ENCODE measurements around the gene P2RY4.
"Not testable (repeated sequence)": the region's sequence is repeated elsewhere in the genome, so short reads cannot be mapped to it uniquely, and the experiment has no call there.

P2RY4 gene

DNA sequence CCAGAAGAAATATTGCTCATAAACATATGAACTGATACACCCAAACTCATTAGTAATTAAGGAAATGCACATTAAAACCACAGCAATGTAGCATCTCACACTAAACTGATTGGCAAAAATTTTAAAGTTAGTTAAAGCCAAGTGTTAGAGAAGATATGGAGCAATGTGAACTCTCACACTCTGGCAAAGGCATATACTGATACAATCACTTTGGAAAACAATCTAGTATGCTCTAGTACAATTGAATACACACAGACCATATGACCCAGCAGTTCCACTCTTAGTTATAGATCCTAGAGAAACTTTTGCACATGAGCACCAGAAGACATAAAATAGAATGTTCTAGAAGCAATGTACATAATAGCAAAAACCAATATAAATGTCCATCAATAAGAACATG lies 34.0 kb downstream of the P2RY4 start:
- H3K27me3 ChIP-seq (ENCODE audit: control insufficient read depth, insufficient read depth, low read length), result no peaks in the 10 kb centered on the region
- H3K9ac ChIP-seq, result no peak overlapping the region
- TF ChIP-seq, protein P1, sequence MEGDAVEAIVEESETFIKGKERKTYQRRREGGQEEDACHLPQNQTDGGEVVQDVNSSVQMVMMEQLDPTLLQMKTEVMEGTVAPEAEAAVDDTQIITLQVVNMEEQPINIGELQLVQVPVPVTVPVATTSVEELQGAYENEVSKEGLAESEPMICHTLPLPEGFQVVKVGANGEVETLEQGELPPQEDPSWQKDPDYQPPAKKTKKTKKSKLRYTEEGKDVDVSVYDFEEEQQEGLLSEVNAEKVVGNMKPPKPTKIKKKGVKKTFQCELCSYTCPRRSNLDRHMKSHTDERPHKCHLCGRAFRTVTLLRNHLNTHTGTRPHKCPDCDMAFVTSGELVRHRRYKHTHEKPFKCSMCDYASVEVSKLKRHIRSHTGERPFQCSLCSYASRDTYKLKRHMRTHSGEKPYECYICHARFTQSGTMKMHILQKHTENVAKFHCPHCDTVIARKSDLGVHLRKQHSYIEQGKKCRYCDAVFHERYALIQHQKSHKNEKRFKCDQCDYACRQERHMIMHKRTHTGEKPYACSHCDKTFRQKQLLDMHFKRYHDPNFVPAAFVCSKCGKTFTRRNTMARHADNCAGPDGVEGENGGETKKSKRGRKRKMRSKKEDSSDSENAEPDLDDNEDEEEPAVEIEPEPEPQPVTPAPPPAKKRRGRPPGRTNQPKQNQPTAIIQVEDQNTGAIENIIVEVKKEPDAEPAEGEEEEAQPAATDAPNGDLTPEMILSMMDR (IDR thresholded peaks at IDR 0.05), result no peak

DNA sequence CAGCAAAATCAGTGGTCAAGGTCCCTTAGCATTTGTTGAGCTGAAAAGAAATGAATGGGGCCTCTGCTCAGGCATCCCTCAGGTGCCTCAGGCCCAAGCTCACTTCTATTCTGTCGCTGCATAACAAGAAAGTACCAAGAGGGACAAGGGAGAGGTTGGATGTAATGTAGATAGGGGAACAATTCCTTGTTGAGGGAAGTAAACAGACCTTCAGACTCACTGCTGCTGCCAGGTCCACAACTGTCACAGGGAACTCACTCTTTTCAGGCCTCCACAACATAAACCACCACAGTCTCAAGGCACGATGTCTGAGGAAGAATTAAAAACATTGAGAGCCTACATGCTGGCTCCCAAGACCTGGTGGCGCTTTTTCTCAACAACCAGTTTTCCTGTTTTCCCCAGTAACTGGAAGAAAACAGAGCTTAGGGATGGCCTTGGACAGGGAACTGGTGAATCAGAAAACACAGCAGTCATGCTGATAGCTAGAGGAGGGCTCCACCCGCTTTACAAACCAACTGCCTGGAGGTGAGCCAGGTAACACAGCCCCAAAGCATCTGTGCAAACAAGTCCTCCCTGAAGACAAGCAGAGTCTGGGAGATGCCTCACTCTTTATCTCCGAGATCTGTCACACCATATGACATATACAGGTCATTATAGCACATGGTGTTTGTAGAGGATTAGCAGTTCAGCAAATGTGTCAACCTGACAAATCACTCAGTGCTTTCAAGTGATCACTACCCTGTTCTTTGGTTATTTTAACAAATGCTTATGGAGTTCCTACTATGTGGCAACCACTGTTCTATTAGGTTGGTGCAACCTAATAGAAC lies 39.9 kb downstream of the P2RY4 start:
- Histone ChIP-seq H3K9me3 (ENCODE audit: control insufficient read depth, low read length) (no peaks in the 10 kb centered on the region), H3K4me3 (ENCODE audit: low read depth, low read length) (no peak overlapping the region), H3K9ac (no peak overlapping the region), H2AFZ (no peak overlapping the region), H3K36me3 (ENCODE audit: control insufficient read depth, insufficient read depth, low read length) (no peaks in the 10 kb centered on the region), H3K27me3 (ENCODE audit: control insufficient read depth, insufficient read depth, low read length) (no peaks in the 10 kb centered on the region), H3K79me2 (no peaks in the 10 kb centered on the region), H3K4me2 (ENCODE audit: low read length) (no peak overlapping the region), H3K4me1 (no peaks in the 10 kb centered on the region), H3K27ac (no peak overlapping the region)
- TF ChIP-seq, protein P1 (IDR thresholded peaks at IDR 0.05), result no peak

More for the DNA sequence above, 34.0 kb downstream of the P2RY4 start:
- Histone ChIP-seq H3K4me3 (ENCODE audit: low read depth, low read length) (no peak overlapping the region), H3K79me2 (no peaks in the 10 kb centered on the region), H3K4me2 (ENCODE audit: low read length) (no peak overlapping the region), H3K4me1 (no peaks in the 10 kb centered on the region), H3K36me3 (ENCODE audit: control insufficient read depth, insufficient read depth, low read length) (no peaks in the 10 kb centered on the region), H3K9me3 (ENCODE audit: control insufficient read depth, low read length) (no peaks in the 10 kb centered on the region), H2AFZ (no peak overlapping the region), H3K27ac (no peak overlapping the region)

DNA sequence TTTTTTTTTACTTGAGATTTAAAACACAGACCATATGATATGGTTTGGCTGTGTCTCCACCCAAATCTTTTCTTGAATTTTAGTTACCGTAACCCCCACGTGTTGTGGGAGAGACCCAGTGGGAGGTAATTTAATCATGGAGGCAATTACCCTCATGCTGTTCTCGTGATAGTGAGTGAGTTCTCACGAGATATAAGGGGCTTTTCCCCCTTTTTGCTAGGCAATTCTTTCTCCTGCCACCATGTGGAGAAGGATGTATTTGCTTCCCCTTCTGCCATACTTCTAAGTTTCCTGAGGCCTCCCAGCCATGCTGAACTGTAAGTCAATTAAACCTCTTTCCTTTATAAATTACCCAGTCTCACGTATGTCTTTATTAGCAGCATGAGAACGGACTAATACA lies 50.4 kb downstream of the P2RY4 start:
- H3K9ac ChIP-seq; H3K27me3 ChIP-seq (ENCODE audit: control insufficient read depth, insufficient read depth, low read length); H3K4me1 ChIP-seq; H3K4me2 ChIP-seq (ENCODE audit: low read length); H2AFZ ChIP-seq; H3K9me3 ChIP-seq (ENCODE audit: control insufficient read depth, low read length); H3K36me3 ChIP-seq (ENCODE audit: control insufficient read depth, insufficient read depth, low read length); H3K27ac ChIP-seq; H3K4me3 ChIP-seq (ENCODE audit: low read depth, low read length); H3K79me2 ChIP-seq: not testable (repeated sequence)

- H3K4me2 ChIP-seq (ENCODE audit: low read length), result no peak overlapping the region
- no peaks in the 10 kb centered on the region for H3K79me2 ChIP-seq
- no peaks in the 10 kb centered on the region for H3K4me1 ChIP-seq
- no peaks in the 10 kb centered on the region for H3K27me3 ChIP-seq (ENCODE audit: control insufficient read depth, insufficient read depth, low read length)
- no peak overlapping the region for H2AFZ ChIP-seq
- H3K9ac ChIP-seq, result no peak overlapping the region
- H3K9me3 ChIP-seq (ENCODE audit: control insufficient read depth, low read length), result no peaks in the 10 kb centered on the region
- TF ChIP-seq, protein P1 (IDR thresholded peaks at IDR 0.05), result no peak
- no peak overlapping the region for H3K27ac ChIP-seq
- no peak overlapping the region for H3K4me3 ChIP-seq (ENCODE audit: low read depth, low read length)
- no peaks in the 10 kb centered on the region for H3K36me3 ChIP-seq (ENCODE audit: control insufficient read depth, insufficient read depth, low read length)
Observed at GRCh38 chrX:70208479-70208878, 51.5 kb downstream of the P2RY4 start.
